MM.1S (cell line): ENCODE measurements around the gene MEP1A.
"Not testable (repeated sequence)": the region's sequence is repeated elsewhere in the genome, so short reads cannot be mapped to it uniquely, and the experiment has no call there.

ENCODE experiments used
- EZH2phosphoT487 ChIP-seq: fragments of 300-600 bp; sonication (generic); IDR thresholded peaks from 2 replicates; pipeline ENCODE4 v1.6.1; 2018; ENCODE audit warnings: antibody characterized with exemption, low read length
- TF ChIP-seq, protein P1 (sequence below): fragments of 300-600 bp; sonication (generic); IDR thresholded peaks from 2 replicates; pipeline ENCODE4 v1.5.1; 2016; ENCODE audit warnings: antibody characterized with exemption, low read length, mixed read lengths

DNA sequence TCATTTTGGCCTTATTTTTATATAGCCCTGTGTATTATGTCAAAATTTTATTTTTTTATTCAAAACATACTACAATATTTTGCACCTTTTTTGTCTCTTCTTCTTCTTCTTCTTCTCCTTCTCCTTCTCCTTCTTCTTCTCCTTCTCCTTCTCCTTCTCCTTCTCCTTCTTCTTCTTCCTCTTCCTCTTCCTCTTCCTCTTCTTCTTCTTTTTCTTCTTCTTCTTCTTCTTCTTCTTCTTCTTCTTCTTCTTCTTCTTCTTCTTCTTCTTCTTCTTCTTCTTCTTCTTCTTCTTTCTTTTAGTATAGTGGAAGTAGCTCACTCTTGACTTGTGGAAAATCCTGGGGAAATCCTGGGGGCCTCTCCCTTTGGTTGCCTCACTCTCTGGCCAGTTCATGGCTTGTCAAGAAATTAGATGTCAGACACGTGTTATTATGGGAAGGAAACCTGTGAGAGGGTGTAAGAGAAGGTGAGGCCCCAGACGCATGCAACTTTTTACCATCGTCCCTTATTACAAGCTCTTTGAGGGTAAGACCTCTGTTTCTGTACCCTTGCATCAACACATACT lies 48.9 kb upstream of the MEP1A start:
- TF ChIP-seq EZH2phosphoT487 = not testable (repeated sequence)
- TF ChIP-seq, protein P1, sequence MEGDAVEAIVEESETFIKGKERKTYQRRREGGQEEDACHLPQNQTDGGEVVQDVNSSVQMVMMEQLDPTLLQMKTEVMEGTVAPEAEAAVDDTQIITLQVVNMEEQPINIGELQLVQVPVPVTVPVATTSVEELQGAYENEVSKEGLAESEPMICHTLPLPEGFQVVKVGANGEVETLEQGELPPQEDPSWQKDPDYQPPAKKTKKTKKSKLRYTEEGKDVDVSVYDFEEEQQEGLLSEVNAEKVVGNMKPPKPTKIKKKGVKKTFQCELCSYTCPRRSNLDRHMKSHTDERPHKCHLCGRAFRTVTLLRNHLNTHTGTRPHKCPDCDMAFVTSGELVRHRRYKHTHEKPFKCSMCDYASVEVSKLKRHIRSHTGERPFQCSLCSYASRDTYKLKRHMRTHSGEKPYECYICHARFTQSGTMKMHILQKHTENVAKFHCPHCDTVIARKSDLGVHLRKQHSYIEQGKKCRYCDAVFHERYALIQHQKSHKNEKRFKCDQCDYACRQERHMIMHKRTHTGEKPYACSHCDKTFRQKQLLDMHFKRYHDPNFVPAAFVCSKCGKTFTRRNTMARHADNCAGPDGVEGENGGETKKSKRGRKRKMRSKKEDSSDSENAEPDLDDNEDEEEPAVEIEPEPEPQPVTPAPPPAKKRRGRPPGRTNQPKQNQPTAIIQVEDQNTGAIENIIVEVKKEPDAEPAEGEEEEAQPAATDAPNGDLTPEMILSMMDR = not testable (repeated sequence)
